Stimulated activated CD8-positive, alpha-beta memory T cell treated with anti-CD3 and anti-CD28 coated beads, Interleukin-7, amount 100 ng/mL, for 48 hours (primary cell): ENCODE data around the gene MARCHF6.
A peak's percentile ranks its signal among the peaks of the same experiment; 100 is the strongest.
"Not testable (repeated sequence)": the region's sequence is repeated elsewhere in the genome, so short reads cannot be mapped to it uniquely, and the experiment has no call there.

Experiments used
- DNase-seq, 2 donors: peaks; one replicate each; pipeline ENCODE4 v3.0.0-alpha.2; 2020; ENCODE audit warnings: low read depth in 1 of 2; ENCODE audit errors: extremely low read depth in 1 of 2

The MARCHF6 gene, protein sequence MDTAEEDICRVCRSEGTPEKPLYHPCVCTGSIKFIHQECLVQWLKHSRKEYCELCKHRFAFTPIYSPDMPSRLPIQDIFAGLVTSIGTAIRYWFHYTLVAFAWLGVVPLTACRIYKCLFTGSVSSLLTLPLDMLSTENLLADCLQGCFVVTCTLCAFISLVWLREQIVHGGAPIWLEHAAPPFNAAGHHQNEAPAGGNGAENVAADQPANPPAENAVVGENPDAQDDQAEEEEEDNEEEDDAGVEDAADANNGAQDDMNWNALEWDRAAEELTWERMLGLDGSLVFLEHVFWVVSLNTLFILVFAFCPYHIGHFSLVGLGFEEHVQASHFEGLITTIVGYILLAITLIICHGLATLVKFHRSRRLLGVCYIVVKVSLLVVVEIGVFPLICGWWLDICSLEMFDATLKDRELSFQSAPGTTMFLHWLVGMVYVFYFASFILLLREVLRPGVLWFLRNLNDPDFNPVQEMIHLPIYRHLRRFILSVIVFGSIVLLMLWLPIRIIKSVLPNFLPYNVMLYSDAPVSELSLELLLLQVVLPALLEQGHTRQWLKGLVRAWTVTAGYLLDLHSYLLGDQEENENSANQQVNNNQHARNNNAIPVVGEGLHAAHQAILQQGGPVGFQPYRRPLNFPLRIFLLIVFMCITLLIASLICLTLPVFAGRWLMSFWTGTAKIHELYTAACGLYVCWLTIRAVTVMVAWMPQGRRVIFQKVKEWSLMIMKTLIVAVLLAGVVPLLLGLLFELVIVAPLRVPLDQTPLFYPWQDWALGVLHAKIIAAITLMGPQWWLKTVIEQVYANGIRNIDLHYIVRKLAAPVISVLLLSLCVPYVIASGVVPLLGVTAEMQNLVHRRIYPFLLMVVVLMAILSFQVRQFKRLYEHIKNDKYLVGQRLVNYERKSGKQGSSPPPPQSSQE

DNA sequence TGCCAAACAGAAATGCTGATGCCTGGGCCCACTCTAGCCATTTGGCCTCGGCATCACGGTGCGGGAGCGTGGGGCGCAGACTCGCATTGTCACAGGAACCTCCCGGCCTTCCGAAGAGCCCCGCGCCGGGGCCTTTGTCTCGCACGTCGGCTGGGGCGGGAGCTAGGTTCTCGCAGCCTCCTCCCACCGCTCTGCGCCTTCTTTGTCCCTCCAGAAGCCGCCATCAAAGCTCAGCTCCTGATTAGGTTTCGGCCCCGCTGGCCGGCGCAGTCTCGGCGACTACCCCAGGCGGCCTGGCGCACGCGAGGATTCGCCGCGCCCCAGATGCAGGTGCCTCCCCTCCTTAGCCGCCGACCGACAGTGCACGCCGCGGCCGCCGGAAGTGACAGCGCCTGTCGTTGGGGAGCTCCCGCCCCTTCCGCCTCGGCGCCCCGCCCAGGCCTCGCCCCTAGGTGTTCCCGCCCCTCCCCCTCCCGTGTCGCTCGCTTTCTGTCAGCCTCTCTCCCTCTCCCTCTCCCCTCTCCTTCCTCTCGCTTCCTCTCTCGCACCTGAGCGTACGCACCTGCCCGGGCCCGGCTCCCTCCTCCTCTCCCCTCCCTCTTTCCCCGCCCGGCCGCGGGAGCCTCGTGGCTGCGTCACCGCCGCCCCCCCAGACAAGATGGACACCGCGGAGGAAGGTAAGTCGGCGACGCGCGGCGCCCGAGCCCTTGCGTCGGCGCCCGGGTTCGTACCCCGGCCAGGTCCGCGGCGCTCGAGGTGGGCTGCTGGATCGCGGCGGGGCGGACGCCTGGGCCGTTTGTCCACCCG lies at the start of gene MARCHF6:
Gene MARCHF6 (plus strand): TSS at position 455 of the 807 bp plus-strand sequence. CDS start 204 bp downstream, at position 659.
- peak; percentile 89 to 91 for DNase-seq

DNA sequence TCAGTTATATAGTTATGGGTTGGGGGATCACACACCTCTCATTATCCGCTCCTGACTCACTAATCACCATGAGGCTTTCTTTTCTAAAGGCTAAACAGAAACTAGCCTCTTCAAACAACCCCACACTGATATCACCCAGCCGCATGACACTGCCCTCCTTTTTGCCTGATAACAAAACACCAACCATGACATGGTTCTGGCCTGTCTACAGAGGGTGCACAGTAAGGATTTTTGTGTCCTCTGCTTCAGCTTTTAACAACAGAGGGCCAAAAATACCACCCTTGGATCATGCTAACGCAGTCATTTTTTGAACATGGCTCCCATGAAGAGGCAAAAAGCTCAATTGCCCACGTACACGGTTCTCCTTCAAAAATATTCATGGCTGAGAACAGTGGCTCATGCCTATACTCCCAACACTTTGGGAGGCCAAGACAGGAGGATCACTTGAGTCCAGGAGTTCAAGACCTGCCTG lies 49.8 kb upstream of the MARCHF6 start:
- DNase-seq: no peak

DNA sequence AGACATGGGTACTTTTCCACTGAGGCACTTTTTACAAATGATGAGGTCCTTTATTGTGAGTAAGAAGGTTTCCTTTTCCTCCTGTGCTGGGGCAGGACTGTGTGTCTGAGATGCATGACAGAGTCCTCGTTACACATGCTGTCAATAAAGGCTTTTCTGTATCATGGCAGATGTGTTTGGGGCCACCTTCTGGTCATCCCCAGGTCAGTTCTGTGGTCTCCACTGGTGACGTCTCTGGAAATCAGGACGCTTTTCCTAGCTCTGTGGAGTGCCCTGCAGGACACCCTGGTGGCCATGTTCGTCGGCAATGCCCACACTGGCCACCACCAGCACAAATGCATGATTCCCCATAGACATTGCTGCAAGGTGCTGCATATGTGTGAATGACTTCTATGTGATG lies 48.6 kb upstream of the MARCHF6 start:
- no peak for DNase-seq

DNA sequence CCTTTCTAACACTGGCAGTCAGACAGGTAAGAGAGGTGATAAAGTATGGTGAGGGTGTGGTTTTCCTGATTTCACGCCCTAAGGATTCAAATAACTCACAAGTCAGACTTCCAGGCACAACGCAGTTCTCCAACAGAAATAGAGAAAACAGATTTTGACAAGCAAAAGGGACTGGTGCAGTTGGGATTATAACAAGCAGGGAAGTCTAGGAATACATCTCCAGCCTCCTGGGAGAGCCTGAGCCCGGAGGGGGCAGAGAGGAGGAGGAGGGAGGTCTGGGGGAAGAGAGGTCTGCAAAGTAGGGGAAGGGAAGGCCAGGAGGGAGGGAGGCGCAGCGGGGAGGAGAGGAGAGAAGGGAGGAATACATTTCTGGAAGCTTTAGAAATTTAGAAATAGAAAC lies 47.4 kb upstream of the MARCHF6 start:
- DNase-seq: no peak

DNA sequence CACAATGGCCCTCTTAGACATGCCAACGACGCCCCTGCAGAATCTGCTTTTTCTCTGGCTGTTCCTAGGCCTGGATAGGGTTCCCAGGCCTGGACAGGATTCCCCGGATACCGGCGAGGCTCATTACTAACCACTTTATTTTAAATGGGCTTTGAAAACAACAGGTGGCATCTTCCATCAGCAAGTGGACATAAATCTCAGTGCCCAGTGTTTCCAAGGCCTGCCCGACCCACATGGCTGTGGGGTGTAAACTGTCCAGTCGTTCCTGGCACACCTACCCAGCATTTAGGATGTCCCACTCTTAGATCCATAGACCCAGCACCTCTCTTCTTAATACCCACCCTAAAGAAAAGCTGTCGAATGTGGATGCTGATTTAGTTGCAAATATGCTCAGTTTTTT lies 46.7 kb upstream of the MARCHF6 start:
- no peak for DNase-seq

DNA sequence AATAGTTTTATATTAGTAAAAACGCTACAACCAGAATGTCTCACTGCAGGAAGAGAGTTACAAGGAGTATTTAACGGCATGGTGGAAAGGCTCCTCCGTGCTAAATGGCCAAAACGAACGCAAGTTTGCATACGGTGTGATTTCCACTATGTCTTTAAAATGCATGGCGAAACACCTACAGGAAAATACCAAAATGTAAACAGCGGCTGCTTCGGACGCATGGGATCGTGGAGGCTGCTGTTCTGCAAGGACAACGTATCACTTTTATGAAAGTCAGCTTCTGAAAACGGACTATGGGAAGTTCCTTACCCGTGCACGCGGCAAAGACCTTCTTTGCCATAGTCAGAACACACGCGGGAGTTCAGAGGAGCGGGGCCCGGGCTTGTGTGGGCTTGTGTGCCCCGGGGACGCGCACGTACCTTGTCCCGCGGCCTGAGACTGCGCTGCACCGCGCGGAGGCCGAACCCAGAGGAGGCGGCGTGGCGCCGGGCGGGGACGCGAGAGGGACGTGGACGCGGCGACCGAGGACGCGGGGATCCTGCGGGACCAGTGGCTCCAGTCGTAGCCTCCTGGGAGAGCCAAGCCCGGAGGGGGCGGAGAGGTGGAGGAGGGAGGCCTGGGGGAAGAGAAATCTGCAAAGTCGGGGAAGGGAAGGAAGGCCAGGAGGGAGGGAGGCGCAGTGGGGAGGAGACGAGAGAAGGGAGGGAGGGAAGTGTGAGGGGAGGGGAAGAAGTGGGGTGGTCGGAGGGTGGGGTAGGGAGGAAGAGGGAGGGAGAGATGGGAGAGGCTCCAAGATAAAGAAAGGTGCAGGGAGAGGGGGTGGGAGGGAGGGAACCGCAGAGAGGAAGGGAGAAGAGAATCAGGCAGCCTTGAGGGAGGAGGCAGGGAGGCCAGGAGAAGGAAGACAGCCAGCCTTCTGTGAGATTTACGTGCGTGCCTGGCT lies 46.0 kb upstream of the MARCHF6 start, which contains the start of gene CMBL:
Gene CMBL (minus strand): TSS at position 697 of the 943 bp plus-strand sequence. CDS start 17,140 bp downstream, outside the sequence.
- no peak for DNase-seq

DNA sequence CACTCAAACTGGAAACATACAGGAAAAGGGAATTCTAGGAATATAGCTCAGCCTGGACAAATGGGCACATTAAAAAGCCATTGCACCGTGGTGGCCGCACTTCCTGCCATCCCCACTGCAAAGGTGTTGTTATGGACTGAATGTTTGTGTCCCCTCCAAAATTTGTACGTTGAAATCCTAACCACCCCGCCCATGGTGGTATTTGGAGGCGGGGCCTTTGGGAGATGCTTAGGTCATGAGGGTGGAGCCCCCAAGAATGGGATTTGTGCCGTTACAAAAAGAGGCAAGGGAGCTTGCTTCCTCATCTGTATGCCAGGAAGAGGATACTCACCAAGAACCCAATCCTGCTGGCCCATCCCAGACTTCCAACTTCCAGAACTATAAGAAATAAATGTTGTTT lies 44.7 kb upstream of the MARCHF6 start:
- no peak for DNase-seq

DNA sequence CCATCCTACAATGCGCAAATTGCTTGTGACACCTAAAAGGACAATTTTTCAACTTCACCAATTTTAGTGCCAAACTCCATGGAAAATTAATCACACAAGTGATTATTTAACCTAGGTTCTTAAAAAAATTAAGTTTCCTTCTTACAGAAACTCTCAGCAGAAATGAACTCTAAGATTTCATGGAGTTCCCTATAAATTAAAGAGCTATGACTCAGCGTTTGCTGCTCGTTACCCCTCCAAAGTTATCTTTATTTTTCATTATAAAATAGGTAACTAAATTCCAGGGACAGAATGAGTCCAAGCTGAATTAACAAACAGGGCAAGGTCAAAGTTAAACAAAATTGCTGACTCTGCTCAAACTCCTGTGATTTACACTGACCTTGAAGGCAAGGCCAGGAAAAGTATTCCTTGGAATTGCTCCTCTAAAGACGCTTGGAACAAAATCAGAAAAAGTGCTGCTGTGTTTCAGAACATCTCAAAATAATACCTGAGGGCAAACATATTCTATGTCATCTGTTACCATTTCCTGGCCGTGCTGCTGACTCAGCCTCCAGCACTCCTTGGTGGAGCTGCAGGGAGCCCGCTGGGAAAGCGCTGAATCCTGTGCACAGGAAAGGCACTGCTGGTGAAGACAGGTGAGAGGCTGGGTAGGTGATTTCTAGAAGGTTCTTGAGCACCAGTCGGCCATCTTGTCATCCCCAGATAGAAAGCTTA lies 43.3 kb upstream of the MARCHF6 start:
- DNase-seq: no peak

DNA sequence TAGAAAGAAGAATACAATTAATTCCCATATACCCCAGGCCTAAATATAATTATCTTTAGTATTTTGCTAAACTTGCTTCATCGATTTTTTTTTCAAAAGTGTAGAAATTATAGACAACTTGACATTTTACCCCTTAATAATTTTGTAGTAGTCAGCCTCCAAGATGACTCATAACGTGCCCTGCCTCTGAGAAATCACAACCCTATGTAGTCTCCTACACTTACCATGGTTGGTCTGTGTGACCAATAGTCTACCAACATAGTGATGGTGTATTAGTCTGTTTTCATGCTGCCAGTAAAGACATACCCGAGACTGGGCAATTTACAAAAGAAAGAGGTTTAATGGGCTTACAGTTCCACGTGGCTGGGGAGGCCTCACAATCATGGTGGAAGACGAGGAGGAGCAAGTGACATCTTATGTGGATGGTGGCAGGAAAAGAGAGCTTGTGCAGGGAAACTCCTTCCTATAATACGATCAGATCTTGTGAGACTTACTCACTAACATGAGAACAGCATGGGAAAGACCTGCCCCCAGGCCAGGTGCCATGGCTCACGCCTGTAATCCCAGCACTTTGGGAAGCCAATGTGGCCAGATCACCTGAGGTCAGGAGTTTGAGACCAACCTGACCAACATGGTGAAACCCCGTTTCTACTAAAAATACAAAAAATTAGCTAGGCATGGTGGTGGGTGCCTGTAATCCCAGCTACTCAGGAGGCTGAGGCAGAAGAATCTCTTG lies 42.5 kb upstream of the MARCHF6 start:
- DNase-seq: not testable (repeated sequence)

DNA sequence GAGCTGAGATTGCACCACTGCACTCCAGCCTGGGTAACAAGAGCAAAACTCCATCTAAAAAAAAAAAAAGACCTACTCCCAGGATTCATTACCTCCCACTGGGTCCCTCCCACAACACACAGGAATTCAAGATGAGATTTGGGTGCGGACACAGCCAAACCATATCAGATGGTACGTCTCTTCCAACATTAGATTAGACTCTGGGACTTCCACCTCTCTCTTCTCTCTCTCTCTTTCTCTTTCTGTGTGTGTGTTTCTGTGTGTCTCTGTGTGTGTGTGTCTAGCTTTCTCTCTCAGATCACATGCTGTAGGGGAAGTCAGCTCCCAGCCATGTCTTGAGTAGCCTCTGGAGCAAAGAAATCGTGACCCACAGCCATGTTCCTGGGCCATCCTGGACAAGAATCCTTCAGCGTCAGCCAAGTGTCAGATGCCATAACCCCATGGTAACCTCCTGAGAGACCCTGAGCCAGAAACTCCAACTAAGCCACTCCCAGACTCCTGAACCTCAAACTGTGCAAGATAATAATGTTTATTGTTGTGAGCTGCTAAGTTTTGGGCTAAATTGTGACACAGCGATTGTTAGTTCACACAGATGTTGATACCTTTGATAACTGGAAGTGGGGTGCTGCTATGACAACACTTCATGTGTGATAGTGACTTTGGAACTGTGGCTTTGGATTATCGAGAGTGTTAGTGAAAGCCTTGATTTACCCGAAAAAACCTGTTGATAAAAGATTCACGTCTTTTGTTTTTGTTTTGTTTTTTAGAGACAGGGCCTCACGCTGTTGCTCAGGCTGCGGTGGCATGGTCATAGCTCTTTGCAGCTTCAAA lies 41.7 kb upstream of the MARCHF6 start:
- DNase-seq: no peak

DNA sequence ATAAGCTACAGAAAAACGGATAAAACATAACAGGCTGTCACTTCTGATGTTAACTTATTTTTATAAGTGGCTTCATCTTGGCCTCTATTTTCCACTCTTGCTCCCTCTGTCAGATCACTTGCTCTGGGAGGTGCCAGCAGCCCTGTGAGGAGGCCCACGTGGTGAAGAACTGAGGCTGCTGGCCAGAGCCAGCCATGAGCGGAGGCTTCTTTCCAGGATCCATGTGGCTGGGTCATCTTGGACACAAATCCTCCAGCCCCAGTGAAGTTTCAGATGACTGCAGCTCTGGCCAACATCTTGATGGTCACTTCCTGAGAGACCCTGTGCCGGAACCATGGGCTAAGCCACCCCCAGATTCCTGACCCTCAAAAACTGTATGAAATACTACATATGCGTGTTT lies 38.3 kb upstream of the MARCHF6 start:
- DNase-seq: no peak

DNA sequence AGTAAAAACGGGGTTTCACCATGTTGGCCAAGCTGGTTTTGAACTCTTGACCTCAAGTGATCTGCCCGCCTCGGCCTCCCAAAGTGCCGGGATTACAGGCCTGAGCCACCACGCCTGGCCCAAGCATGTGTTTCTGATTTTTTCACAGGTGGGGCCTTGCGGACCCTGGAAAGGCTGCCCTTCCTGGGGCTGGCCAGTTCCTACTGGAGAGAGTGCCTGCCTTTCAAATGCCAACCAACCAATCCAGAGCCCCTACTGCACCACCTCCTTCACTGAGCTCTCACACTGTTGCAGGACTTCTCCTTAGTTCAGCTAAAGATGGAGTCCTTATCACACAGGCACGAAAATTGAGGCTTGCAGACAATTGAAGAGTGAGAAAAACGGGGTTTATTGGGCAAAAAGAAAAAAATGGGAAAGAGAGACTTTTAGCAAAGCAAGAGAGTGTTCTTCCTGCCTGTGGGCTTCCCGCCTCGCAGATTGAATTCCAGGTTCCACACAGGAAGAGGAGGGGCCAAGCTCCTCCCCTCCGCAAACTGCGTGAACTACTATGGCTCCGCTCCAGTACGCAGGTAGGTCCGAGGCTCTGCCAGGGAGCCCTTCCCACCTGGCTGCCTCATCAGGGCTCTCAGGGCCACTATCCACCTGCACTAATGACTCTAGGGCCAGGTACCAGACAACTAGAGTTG lies 37.5 kb upstream of the MARCHF6 start:
- DNase-seq: no peak

DNA sequence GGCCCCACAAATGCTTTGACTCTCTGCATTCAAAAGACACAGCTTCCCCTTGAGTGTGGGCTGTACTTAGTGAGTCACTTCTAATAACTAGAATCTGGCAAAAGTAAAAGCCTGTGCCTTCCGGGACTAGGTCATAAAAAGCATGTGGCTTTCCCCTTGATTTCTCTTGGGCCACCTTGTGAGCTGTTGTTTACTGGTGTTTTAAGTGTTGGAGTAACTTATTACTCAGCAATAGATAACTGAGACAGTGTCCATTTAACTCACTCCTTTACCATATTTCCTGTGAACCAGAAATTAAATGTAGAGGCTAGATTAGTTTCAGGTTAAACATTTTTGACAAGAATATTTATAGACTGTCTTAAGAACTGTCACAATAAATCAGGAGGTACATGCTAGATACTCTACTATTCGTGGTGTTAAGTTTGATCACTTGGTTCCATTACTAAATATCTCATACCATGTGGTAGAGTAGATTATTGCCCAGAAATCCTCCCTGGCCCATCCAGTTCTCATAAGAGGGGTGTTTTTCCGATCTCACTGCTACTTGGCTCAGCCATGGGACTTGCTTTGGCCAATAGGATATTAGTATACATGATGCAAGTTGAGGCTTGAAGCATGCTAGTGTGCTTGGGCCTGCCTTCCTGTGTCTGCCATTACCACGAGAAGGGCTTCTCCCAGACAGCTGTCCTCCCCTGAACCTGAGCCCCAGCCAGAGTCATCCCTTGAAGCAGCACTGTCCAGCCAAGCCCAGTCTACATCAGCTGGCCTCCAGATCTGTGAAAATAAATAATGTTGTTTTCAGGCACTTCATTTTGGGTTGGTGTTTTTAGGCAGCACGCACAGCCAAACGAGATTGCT lies 35.4 kb upstream of the MARCHF6 start:
- DNase-seq: no peak

DNA sequence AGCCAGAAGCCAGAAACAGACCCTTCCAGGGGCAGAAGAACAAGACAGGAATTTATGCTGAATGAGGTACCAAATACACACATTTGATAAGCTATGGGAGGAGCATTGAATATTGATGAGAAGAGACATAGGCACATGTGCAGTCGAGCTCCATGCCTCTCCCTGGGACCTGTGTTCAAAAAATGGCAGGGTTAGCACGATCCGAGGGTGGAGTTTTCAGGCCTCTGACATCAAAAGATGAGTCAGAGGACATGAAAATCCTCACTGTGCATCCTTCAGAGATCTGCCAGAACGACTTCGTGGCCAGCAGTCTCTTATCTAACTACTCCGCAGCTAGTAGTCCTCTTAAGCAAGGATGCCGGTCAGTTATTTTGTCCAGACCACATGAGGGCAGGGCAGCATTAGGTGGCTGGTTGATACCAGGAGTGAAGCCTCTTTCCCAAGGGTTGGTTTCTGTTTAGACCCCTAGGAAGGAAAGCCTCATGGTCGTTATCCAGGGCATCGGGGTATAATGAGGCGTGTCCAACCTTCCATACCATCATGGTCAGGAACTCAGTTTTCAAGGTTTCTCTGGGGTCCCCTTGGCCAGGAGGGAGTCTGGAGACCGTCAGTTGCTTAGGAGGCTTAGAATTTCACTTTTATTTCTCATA lies 34.2 kb upstream of the MARCHF6 start:
- DNase-seq: no peak

DNA sequence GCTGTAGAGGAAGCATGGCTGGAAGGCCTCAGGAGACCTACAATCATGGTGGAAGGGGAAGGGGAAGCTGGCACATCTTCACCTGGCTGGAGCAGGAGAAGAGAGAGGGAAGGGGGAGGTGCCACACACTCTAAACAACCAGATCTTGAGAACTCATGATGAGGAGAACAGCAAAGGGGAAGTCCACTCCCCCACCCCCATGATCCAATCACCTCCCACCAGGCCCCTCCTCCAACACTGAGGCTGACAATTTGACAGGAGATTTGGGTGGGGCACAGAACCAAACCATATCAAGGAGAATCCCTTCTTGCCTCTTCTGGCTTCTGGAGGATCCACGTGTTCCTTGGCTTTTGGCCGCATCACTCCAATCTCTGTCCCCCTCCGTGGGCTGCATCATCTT lies 32.7 kb upstream of the MARCHF6 start:
- DNase-seq: no peak
